Colonic mucosa (tissue), 4 donors: ENCODE results near the gene PDE2A. TPM values are rescaled to one million over a fixed set of nuclear protein-coding genes. Genes with fewer than 3 reads are reported as not detected.
A peak's percentile ranks its signal among the peaks of the same experiment; 100 is the strongest.

ENCODE experiments used
- DNase-seq: peaks from one replicate; pipeline ENCODE4 v3.0.0-alpha.2; 2020
- H3K27ac ChIP-seq: fragments of 200-600 bp; one replicate; pipeline ENCODE4 v1.8.0; 2021
- H3K27me3 ChIP-seq: fragments of 200-600 bp; one replicate; pipeline ENCODE4 v1.8.0; 2021
- H3K36me3 ChIP-seq: fragments of 200-600 bp; one replicate; pipeline ENCODE4 v1.8.0; 2021
- H3K4me1 ChIP-seq: fragments of 200-600 bp; one replicate; pipeline ENCODE4 v1.8.0; 2021; ENCODE audit warnings: mild to moderate bottlenecking
- H3K4me3 ChIP-seq: fragments of 200-600 bp; one replicate; pipeline ENCODE4 v1.8.0; 2021
- H3K9ac ChIP-seq, 2 donors: one replicate each; pipeline ENCODE4 v1.7.0; 2013; ENCODE audit warnings: control low read depth in 2 of 2, low read depth in 2 of 2, low read length in 2 of 2
- H3K9me3 ChIP-seq: fragments of 200-600 bp; one replicate; pipeline ENCODE4 v1.8.0; 2021
- intact Hi-C: fragments of 100-400 bp; cut with DNase I; formaldehyde crosslinking; loops from one replicate; pipeline ENCODE4 v1.14.1; 2022
- total RNA-seq, 2 donors: library from RNA; stranded (reverse); fragmentation: NEBNext Ultra II Directional in 1 of 2; extraction: Animal tissue kit (Norgen Biotek cat#: 25700) in 1 of 2; gene quantifications; one replicate each; pipeline ENCODE4 v1.2.1, GENCODE V29; 2021
- TF ChIP-seq, protein P1 (sequence below): fragments of 200-600 bp; IDR thresholded peaks from one replicate; pipeline ENCODE4 v1.8.0; 2022; ENCODE audit warnings: antibody characterized with exemption, mild to moderate bottlenecking
- donor health status: healthy.
- donor health status: DM: no; HTN: no; CAD: no.
- donor health status: DM: no; HTN: no; CAD: no.

The PDE2A gene
- total RNA-seq, 2 donors from 2014 or later, result 5.6 to 8.9 TPM

DNA sequence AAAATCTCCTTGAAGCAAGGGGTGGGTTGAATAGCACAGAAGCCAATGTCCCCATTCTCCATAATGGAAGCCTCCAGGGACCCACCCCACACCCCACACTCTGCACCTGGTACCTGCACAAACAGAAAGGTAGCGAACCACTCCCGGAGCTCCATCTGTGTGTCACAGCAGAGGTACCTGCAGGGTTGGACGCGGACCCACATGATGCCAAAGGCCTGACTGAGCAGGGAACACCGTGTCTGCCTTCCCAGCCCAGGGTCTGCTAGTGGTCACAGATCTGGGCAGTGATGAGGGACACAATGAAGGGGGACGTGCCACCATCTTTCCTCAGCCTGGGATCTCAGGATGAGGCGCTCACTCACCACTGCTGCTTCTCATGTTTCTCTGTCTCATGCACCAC lies 13.1 kb upstream of the PDE2A start:
- no peak overlapping the region for H3K9ac ChIP-seq
- TF ChIP-seq, protein P1, sequence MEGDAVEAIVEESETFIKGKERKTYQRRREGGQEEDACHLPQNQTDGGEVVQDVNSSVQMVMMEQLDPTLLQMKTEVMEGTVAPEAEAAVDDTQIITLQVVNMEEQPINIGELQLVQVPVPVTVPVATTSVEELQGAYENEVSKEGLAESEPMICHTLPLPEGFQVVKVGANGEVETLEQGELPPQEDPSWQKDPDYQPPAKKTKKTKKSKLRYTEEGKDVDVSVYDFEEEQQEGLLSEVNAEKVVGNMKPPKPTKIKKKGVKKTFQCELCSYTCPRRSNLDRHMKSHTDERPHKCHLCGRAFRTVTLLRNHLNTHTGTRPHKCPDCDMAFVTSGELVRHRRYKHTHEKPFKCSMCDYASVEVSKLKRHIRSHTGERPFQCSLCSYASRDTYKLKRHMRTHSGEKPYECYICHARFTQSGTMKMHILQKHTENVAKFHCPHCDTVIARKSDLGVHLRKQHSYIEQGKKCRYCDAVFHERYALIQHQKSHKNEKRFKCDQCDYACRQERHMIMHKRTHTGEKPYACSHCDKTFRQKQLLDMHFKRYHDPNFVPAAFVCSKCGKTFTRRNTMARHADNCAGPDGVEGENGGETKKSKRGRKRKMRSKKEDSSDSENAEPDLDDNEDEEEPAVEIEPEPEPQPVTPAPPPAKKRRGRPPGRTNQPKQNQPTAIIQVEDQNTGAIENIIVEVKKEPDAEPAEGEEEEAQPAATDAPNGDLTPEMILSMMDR, result no peak
- no peaks in the 10 kb centered on the region for H3K27me3 ChIP-seq
- no peak overlapping the region for H3K27ac ChIP-seq
- H3K36me3 ChIP-seq, result peaks cover 4% of the 10 kb centered on the region
- no peak overlapping the region for H3K4me3 ChIP-seq
- intact Hi-C loops, result loop anchor here (10.0 kb wide), 1 partner anchor 213 kb away; no protein-coding TSS in a partner anchor
- H3K9me3 ChIP-seq, result no peaks in the 10 kb centered on the region
- H3K4me1 ChIP-seq, result no peaks in the 10 kb centered on the region
- no peak for DNase-seq

DNA sequence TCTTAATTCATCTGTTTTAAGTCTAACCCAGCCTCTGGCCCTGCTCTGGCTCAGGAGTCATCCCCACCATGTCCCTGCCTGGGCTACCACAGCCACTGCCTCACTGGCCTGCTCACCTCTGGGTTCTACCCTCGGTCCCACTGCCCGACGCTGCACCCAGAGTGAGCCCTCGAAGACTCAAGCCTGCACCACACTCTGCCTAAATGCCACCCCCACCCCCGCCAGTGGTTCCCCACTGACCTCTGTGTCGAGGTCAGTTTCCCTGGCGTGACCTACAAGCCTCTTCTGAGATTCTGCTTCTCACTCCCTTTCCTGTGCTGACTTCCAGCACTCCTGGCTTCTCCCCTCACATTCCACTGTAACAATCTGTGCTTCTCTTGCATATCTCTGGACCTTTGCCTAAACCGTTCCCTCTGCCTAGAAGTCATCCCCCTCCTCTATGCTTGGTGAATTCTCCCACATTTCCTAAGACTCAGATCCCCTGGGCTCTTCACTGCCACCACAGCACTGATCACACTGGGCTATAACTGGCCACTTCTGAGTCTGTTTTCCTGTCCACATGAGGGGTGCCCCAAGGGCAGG lies 12.5 kb upstream of the PDE2A start:
- H3K9ac ChIP-seq, result no peak overlapping the region
- no peaks in the 10 kb centered on the region for H3K27me3 ChIP-seq
- no peaks in the 10 kb centered on the region for H3K36me3 ChIP-seq
- DNase-seq, result no peak
- H3K9me3 ChIP-seq, result no peaks in the 10 kb centered on the region
- H3K4me3 ChIP-seq, result no peak overlapping the region
- peak overlapping the region; percentile 33 for H3K27ac ChIP-seq
- no peaks in the 10 kb centered on the region for H3K4me1 ChIP-seq
- intact Hi-C loops, result loop anchor here (10.0 kb wide), 1 partner anchor 212 kb away; no protein-coding TSS in a partner anchor
- TF ChIP-seq, protein P1, result no peak

DNA sequence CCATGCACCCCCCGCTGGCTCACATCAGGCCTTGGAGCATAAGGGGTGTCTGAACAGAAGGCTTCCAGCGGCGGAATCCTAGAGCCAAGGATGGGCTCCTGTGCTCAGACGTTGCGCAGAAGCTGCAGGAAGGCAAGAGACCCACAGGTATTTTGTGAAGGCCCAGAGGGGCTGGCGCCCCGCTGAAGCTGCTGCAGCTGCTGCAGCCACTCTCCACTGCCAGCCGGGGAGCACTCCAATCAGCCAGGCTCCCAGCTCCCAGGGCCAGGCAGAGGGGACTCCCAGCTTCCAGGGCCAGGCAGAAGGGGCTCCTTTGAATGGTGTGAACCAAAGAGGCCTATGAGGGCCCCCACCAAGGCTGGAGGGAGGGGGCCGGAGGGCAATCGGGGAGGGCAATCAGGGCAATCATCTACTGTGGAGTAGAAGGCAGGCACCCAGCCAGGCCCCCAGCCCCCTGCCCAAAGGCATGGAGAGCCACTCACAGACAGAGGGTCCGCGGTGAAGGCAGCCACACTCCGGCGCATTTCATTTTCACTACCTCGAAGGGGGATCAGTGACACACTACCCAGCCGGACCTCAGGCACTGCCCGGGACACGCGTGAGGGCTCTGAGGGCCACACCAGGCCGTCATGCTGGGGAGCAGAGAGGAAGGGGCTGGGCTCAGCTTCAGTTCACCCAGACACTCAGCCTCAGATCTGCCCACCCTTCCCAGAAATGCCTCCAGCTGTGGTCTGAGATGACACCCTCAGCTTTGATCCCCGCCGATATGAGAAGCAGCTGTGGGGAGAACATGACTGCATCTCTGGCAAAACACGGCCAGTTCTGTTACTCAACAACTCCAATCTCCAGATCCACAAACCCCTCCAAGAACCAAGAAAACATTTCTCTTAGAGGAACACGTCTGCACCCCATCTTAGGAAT lies 11.6 kb upstream of the PDE2A start:
- peak overlapping the region; percentile 33 for H3K27ac ChIP-seq
- H3K27me3 ChIP-seq, result no peaks in the 10 kb centered on the region
- H3K4me1 ChIP-seq, result no peaks in the 10 kb centered on the region
- intact Hi-C loops, result loop anchor here (10.0 kb wide), 1 partner anchor 211 kb away; no protein-coding TSS in a partner anchor
- no peak overlapping the region for H3K9ac ChIP-seq
- TF ChIP-seq, protein P1, result no peak
- no peaks in the 10 kb centered on the region for H3K9me3 ChIP-seq
- DNase-seq, result peak; percentile 55
- H3K4me3 ChIP-seq, result no peak overlapping the region
- no peaks in the 10 kb centered on the region for H3K36me3 ChIP-seq

DNA sequence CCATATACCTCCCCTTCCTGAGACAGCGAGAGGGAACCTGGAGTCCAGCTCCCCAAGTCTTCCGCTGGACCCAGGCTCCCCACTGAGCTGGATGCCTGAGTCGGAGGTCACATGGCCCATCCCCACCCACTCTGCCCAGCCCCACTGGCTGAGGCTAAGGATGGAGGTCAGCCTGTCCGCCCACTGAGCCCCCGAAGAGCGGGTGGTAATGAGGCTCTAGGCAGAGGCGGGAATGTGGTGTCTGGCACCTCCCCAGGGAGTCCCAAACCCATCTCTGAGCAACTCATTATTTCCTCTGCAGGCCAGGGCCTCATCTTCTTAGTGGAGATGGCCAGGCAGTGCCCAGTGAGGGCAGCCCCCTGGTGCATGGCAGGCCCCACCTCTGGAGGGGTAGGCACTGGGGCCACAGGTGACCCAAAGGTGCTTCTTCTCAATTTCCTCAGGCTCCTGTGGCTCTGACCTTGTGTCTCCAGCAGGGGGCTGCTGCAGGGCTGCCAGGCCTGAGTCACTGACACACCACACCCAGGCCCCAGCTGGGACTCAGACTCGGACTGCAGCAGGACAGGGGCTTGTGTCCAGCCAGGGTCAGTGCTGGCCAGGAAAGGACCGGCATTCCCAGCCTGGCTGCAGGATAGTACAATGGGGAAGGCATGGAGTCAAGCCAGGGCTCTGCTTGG lies 10.2 kb upstream of the PDE2A start:
- DNase-seq, result peak; percentile 60
- Histone ChIP-seq H3K4me3 (no peak overlapping the region), H3K27ac (no peak overlapping the region), H3K4me1 (no peaks in the 10 kb centered on the region), H3K36me3 (no peaks in the 10 kb centered on the region), H3K9me3 (no peaks in the 10 kb centered on the region), H3K9ac (no peak overlapping the region), H3K27me3 (no peaks in the 10 kb centered on the region)
- TF ChIP-seq, protein P1, result peak; percentile 36
- intact Hi-C loops, result loop anchor here (10.0 kb wide), 1 partner anchor 210 kb away; no protein-coding TSS in a partner anchor

DNA sequence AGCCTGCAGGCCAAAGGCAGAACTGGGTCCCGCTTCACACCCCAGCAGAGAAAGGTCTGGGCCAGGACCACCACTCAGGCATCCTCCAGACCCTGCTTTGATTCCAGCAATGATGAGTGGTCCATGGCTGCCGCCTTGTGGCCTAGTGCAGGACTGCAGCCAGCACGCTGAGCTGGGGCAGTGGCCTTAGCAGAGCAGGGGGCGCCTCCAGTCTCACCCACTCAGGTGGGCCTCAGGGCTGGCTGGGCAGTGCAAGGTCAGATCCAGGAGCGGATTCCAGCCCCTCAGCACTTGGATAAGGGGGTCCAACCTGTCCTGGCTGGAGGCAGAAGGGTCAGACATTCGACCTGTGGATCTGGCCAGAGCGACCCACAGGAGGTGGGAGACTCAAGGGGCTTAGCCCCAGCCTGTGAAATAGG lies 9.6 kb upstream of the PDE2A start:
- H3K9ac ChIP-seq, result no peak overlapping the region
- H3K27ac ChIP-seq, result no peak overlapping the region
- H3K9me3 ChIP-seq, result no peaks in the 10 kb centered on the region
- peaks cover 1% of the 10 kb centered on the region for H3K27me3 ChIP-seq
- TF ChIP-seq, protein P1, result peak; percentile 92
- intact Hi-C loops, result loop anchor here (10.0 kb wide), 1 partner anchor 209 kb away; no protein-coding TSS in a partner anchor
- H3K4me1 ChIP-seq, result no peaks in the 10 kb centered on the region
- H3K4me3 ChIP-seq, result no peak overlapping the region
- no peaks in the 10 kb centered on the region for H3K36me3 ChIP-seq
- DNase-seq, result peak; percentile 69
